H9 (cell line): ENCODE data around the gene ENOPH1. TPM values are rescaled to one million over a fixed set of nuclear protein-coding genes. Genes with fewer than 3 reads are reported as not detected.

Experiments
- DNase-seq: peaks from one replicate; pipeline ENCODE4 v3.0.0-alpha.2; 2017
- H2AFZ ChIP-seq: one replicate; pipeline ENCODE4 v1.6.1; 2013; ENCODE audit warnings: mild to moderate bottlenecking, low read length, control low read depth, moderate library complexity
- H2AK5ac ChIP-seq: 2 replicates; pipeline ENCODE4 v1.6.1; 2013; ENCODE audit warnings: low read length, control low read depth, mixed read lengths; ENCODE audit not compliant: insufficient read length
- H2BK120ac ChIP-seq: one replicate; pipeline ENCODE4 v1.6.1; 2013; ENCODE audit warnings: low read depth, mild to moderate bottlenecking, low read length, control low read depth, inconsistent platforms; ENCODE audit not compliant: poor library complexity, severe bottlenecking
- H2BK12ac ChIP-seq: 2 replicates; pipeline ENCODE4 v1.6.1; 2013; ENCODE audit warnings: low read length, control low read depth, mixed read lengths, low read depth; ENCODE audit not compliant: insufficient read length
- H2BK15ac ChIP-seq: 2 replicates; pipeline ENCODE4 v1.6.1; 2013; ENCODE audit warnings: low read depth, low read length, control low read depth
- H2BK20ac ChIP-seq: one replicate; pipeline ENCODE4 v1.6.1; 2013; ENCODE audit warnings: low read depth, mild to moderate bottlenecking, low read length, control low read depth, inconsistent platforms; ENCODE audit not compliant: poor library complexity, severe bottlenecking
- H2BK5ac ChIP-seq: 2 replicates; pipeline ENCODE4 v1.6.1; 2013; ENCODE audit warnings: low read length, control low read depth, mixed read lengths; ENCODE audit not compliant: insufficient read length
- H3K14ac ChIP-seq: 2 replicates; pipeline ENCODE4 v1.6.1; 2013; ENCODE audit warnings: low read length, control low read depth; ENCODE audit not compliant: insufficient read depth
- H3K18ac ChIP-seq: 2 replicates; pipeline ENCODE4 v1.6.1; 2013; ENCODE audit warnings: low read depth, mild to moderate bottlenecking, mixed read lengths, low read length, control low read depth; ENCODE audit not compliant: insufficient read length
- H3K23ac ChIP-seq: 2 replicates; pipeline ENCODE4 v1.6.1; 2013; ENCODE audit warnings: low read length, control low read depth, mixed read lengths, low read depth; ENCODE audit not compliant: insufficient read length
- H3K23me2 ChIP-seq: 2 replicates; pipeline ENCODE4 v1.6.1; 2013; ENCODE audit warnings: low read depth, mild to moderate bottlenecking, mixed read lengths, low read length, control low read depth; ENCODE audit not compliant: insufficient read length, poor library complexity, severe bottlenecking
- H3K27ac ChIP-seq: 2 replicates; pipeline ENCODE4 v1.5.1; 2013; ENCODE audit warnings: low read length, control low read depth, mixed read lengths, low read depth; ENCODE audit not compliant: insufficient read length
- H3K27me3 ChIP-seq: 2 replicates; pipeline ENCODE4 v1.6.1; 2013; ENCODE audit warnings: low read length, control low read depth, inconsistent platforms; ENCODE audit not compliant: insufficient read depth
- H3K4ac ChIP-seq: 2 replicates; pipeline ENCODE4 v1.6.1; 2013; ENCODE audit warnings: low read depth, mild to moderate bottlenecking, control low read depth, inconsistent platforms, low read length, moderate library complexity
- H3K4me1 ChIP-seq: 2 replicates; pipeline ENCODE4 v1.6.1; 2013; ENCODE audit warnings: low read length, control low read depth, inconsistent platforms; ENCODE audit not compliant: insufficient read depth
- H3K4me2 ChIP-seq: 2 replicates; pipeline ENCODE4 v1.6.1; 2013; ENCODE audit warnings: low read length, control low read depth, mixed read lengths; ENCODE audit not compliant: insufficient read length, insufficient read depth
- H3K56ac ChIP-seq: 2 replicates; pipeline ENCODE4 v1.6.1; 2013; ENCODE audit warnings: low read depth, mild to moderate bottlenecking, mixed read lengths, low read length, control low read depth; ENCODE audit not compliant: insufficient read length
- H3K79me1 ChIP-seq: 2 replicates; pipeline ENCODE4 v1.6.1; 2013; ENCODE audit warnings: low read depth, mild to moderate bottlenecking, moderate library complexity, low read length, control low read depth, inconsistent platforms; ENCODE audit not compliant: insufficient read depth, poor library complexity, severe bottlenecking
- H3K79me2 ChIP-seq: 2 replicates; pipeline ENCODE4 v1.6.1; 2013; ENCODE audit warnings: low read length, control low read depth, inconsistent platforms; ENCODE audit not compliant: insufficient read depth
- H3K9ac ChIP-seq: 2 replicates; pipeline ENCODE4 v1.6.1; 2013; ENCODE audit warnings: low read length, control low read depth, mixed read lengths; ENCODE audit not compliant: insufficient read length; ENCODE audit errors: extremely low read depth
- H3K9me3 ChIP-seq: one replicate; pipeline ENCODE4 v1.6.1; 2013; ENCODE audit warnings: low read depth, low read length, inconsistent platforms; ENCODE audit not compliant: control insufficient read depth
- H3T11ph ChIP-seq: one replicate; pipeline ENCODE4 v1.6.1; 2013; ENCODE audit warnings: mild to moderate bottlenecking, low read length, control low read depth, inconsistent platforms
- H4K20me1 ChIP-seq: one replicate; pipeline ENCODE4 v1.6.1; 2013; ENCODE audit not compliant: control insufficient read depth, insufficient read length, insufficient read depth
- H4K5ac ChIP-seq: 2 replicates; pipeline ENCODE4 v1.6.1; 2013; ENCODE audit warnings: low read depth, mild to moderate bottlenecking, mixed read lengths, low read length, control low read depth; ENCODE audit not compliant: insufficient read length
- H4K8ac ChIP-seq: replicated peaks from 2 replicates; pipeline ENCODE4 v1.6.1; 2013; ENCODE audit warnings: low read length, control low read depth, mixed read lengths, low read depth; ENCODE audit not compliant: insufficient read length
- H4K91ac ChIP-seq: 2 replicates; pipeline ENCODE4 v1.6.1; 2013; ENCODE audit warnings: low read depth, mild to moderate bottlenecking, moderate library complexity, mixed read lengths, low read length, control low read depth; ENCODE audit not compliant: insufficient read length
- H3K27ac Mint-ChIP-seq, 3 experiments: 2 replicates in 2 of 3; 3 replicates in 1 of 3; pipeline ENCODE4 v1.8.0; 2020 to 2021; ENCODE audit warnings: mixed read lengths in 3 of 3, mild to moderate bottlenecking in 1 of 3, moderate library complexity in 1 of 3
- H3K27me3 Mint-ChIP-seq: 2 replicates; pipeline ENCODE4 v1.8.0; 2021; ENCODE audit warnings: low read depth, mild to moderate bottlenecking, moderate library complexity, mixed read lengths
- H3K36me3 Mint-ChIP-seq, 3 experiments: 2 replicates in 2 of 3; 3 replicates in 1 of 3; pipeline ENCODE4 v1.8.0; 2020 to 2021; ENCODE audit warnings: low read depth in 3 of 3, mixed read lengths in 3 of 3; ENCODE audit not compliant: insufficient read depth in 1 of 3
- H3K4me1 Mint-ChIP-seq, 2 experiments: 2 replicates each; pipeline ENCODE4 v1.8.0; 2020; ENCODE audit warnings: mixed read lengths in 2 of 2
- H3K4me3 Mint-ChIP-seq, 2 experiments: 2 replicates in 1 of 2; 3 replicates in 1 of 2; pipeline ENCODE4 v1.8.0; 2020 to 2021; ENCODE audit warnings: mild to moderate bottlenecking in 2 of 2, mixed read lengths in 2 of 2, moderate library complexity in 1 of 2
- H3K9me3 Mint-ChIP-seq, 2 experiments: 2 replicates in 1 of 2; 3 replicates in 1 of 2; pipeline ENCODE4 v1.8.0; 2020; ENCODE audit warnings: mild to moderate bottlenecking in 2 of 2, mixed read lengths in 2 of 2, moderate library complexity in 1 of 2
- CTCF ChIP-seq: fragments of 200-600 bp; sonication (generic); conservative IDR thresholded peaks from 3 replicates; pipeline ENCODE4 v1.8.0; 2021; ENCODE audit warnings: antibody characterized with exemption, mild to moderate bottlenecking
- WGBS: extraction: QIAGEN DNeasy Blood & Tissue Kit; methylation state at CpG from one replicate; pipeline ENCODE4 v1.1.7; 2013; ENCODE audit warnings: missing lambda C conversion rate, low lambda C conversion rate, mixed read lengths; ENCODE audit not compliant: insufficient read length; ENCODE audit errors: extremely low coverage; 5-methylcytosine and 5-hydroxymethylcytosine counted together
- total RNA-seq: library from RNA; stranded (reverse); gene quantifications from 2 replicates; pipeline ENCODE4 v1.2.1, GENCODE V29; 2021

ENOPH1 gene
- total RNA-seq, 1 experiment from 2014 or later, result 62.4 TPM

GRCh38 chr4:82489987-82490386, 59.6 kb downstream of the ENOPH1 start:
- Histone ChIP-seq H3K23me2 (no peaks in the 10 kb centered on the region), H3K23ac (no peak overlapping the region), H3K9me3 (no peaks in the 10 kb centered on the region), H4K20me1 (no peaks in the 10 kb centered on the region), H2BK120ac (no peak overlapping the region), H2BK15ac (no peak overlapping the region), H4K5ac (no peak overlapping the region), H2BK12ac (no peak overlapping the region), H3K14ac (no peak overlapping the region), H3K27ac (no peak overlapping the region), H3K27me3 (no peaks in the 10 kb centered on the region), H3K9ac (no peak overlapping the region), H3K79me2 (no peaks in the 10 kb centered on the region), H3K18ac (no peak overlapping the region), H2BK5ac (peak overlapping the region; percentile 19), H3K79me1 (no peaks in the 10 kb centered on the region), H4K91ac (no peak overlapping the region), H3K4ac (no peak overlapping the region), H3T11ph (no peak overlapping the region), H2AK5ac (no peak overlapping the region), H3K4me1 (no peaks in the 10 kb centered on the region), H3K56ac (no peak overlapping the region), H2AFZ (no peak overlapping the region), H2BK20ac (no peak overlapping the region), H3K4me2 (no peak overlapping the region), H4K8ac (no peak overlapping the region)
- H3K27ac Mint-ChIP-seq, result no peak overlapping the region
- no peaks in the 10 kb centered on the region; a peak in 1 of 7 replicates for H3K36me3 Mint-ChIP-seq
- no peak overlapping the region for H3K4me3 Mint-ChIP-seq
- no peak for TF ChIP-seq CTCF
- no CpG with 5 or more reads among the region's 8 CpGs for WGBS
- H3K9me3 Mint-ChIP-seq, result no peaks in the 10 kb centered on the region
- no peaks in the 10 kb centered on the region for H3K27me3 Mint-ChIP-seq
- DNase-seq, result no peak
- H3K4me1 Mint-ChIP-seq, result peaks cover 6 to 11% of the 10 kb centered on the region in 2 experiments; a peak in 3 of 4 replicates
